HG03442 (cell line): ENCODE data around the gene HSD17B14.
A peak's percentile ranks its signal among the peaks of the same experiment; 100 is the strongest.
"Not testable (repeated sequence)": the region's sequence is repeated elsewhere in the genome, so short reads cannot be mapped to it uniquely, and the experiment has no call there.

Source experiments
- ATAC-seq: cut with Tn5 transposase; IDR thresholded peaks from one replicate; pipeline ENCODE4 v1.9.1; 2021; ENCODE audit warnings: mild to moderate bottlenecking, moderate library complexity; ENCODE audit not compliant: unreplicated experiment

Gene HSD17B14

DNA sequence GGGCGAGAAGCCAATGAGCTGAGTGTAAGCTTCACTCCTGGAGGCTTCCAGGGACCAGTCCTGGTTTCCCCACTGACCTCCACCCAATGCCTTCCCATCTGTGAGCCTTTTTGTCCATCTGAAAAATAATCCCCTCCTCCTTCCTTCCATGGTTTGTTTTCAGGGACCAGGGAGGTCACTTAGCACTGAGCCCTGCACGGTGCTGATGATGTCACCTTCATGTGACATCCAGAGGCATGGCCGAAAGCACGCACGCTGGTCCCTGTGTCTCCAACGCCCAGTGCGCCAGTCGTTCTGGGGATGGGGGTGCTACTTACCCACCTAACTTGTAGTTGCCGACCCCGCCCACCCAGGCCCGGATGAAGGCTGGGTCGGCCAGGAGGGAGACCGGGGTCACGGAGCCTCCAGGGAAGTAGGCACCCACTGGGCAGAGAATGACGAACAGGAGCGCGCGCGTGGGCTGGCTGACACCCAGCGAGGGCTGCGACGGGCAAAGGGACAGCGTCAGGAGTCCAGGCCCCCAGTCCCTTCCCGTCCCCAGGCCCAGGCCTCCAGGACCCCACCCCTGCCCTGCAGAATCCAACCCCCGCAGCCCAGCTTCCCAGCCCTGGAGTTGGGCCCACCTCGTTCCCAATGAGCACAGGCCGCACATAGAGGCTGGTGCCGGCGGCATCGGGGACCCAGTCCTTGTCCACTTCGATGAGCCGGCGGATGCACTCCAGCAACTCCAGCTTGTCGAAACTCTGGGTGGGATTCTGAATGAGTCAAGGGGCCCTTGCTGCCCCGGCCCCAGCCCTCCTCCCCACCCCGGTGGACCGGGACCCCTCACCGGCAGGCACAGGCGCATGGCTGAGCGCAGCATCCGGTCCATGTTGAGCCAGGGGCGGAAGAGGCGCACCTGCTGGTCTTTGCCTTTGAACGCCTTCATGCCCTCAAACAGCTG is 36.7 kb downstream of the HSD17B14 start:
- no peak for ATAC-seq

GRCh38 chr19:48798937-48799336 is 37.4 kb downstream of the HSD17B14 start:
- ATAC-seq: no peak

DNA sequence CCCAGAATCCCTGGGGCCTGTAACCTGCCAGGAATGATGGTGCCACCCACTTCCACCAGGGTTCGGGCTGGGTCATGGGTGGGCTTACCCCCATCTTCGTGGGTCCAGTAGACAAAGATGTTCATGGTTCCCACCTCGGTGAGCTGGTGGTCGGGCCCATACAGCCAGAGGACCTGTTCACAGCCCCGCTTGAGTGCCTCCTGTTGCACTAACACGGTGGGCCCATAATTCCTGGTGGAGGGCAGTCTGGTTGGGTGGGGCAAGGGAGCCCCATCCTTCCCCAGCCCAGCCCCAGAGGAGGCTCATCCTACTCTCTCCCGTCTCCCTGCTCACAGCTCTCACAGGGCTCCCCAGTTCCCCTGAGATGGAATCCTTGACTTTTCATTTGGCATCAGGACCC is 39.2 kb downstream of the HSD17B14 start:
- ATAC-seq: no peak

GRCh38 chr19:48796298-48797083 is 39.8 kb downstream of the HSD17B14 start:
- ATAC-seq: no peak

DNA sequence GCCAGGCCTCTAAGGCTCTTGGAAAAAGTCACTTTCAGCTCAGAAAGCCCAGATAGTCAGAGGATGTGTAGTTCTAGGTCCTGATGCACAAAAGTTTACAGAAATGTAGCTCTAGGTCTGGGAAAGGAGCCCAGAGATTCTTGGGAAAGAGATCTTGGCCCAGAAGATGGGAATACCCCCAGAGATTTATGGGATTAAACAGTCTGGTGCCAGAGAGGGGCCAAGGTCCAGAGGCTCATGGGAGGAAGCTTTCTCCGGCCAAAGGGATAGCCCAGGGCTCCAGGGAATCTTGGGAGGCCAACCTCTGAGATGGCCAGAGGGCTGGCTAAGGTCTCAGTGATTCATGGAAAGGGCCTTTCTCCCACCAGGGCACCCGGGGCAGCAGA is 40.6 kb downstream of the HSD17B14 start:
- ATAC-seq: no peak

GRCh38 chr19:48795055-48795684 is 41.1 kb downstream of the HSD17B14 start:
- ATAC-seq: peak; percentile 70

- no peak for ATAC-seq
Measured at GRCh38 chr19:48794291-48794690, 42.0 kb downstream of the HSD17B14 start.

DNA sequence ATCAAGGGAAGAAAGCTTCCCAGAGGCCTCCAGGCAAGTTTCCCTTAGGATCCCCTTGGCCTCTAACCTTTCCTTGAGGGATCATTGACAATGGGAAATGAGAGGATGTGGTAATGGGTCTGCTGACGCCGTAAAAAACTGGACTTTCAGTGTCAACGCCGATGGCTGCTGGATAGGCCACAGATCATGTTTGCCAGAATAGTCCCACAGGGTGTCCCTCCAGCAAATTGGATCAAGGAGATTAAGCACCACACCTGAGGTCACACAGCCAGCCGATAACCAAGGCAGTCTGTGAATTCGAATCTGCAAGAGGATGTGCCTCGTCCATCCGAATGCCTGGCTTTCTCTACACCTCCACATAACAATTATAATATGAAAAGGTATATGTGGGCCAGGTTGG is 43.0 kb downstream of the HSD17B14 start:
- ATAC-seq: no peak

DNA sequence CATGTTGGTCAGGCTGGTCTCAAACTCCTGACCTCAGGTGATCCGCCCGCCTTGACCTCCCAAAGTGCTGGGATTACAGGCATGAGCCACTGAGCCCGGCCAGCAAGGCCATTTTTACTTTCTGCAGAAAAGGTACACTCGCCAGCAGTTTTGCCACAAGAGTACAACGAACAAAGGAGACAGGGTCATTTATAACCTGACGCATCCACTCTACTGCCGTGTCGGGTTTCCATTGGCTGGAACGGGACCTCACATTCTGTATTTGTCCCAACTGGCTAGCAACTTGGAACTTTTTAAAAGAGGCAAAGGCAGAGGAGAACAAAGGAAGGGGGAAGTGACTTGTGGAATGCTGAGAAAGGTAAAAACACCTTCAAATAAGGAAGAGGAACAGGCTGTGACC is 49.0 kb downstream of the HSD17B14 start:
- ATAC-seq: not testable (repeated sequence)

DNA sequence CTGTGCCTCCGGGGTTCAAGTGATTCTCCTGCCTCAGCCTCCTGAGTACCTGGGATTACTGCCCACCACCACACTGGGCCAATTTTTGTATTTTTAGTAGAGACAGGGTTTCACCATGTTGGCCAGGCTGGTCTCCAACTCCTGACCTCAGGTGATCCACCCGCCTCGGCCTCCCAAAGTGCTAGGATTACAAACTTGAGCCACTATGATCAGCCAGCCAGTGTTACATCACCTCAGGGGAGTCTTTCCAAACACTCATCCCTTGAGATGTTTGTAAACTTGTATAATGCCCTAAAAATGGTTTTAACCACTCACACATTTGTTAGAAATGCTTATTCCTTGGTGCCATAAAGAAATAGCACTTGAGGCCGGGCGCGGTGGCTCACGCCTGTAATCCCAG is 49.9 kb downstream of the HSD17B14 start:
- ATAC-seq: not testable (repeated sequence)

GRCh38 chr19:48784527-48784926 is 51.8 kb downstream of the HSD17B14 start:
- no peak for ATAC-seq

- ATAC-seq: no peak
Measured at GRCh38 chr19:48780631-48781391, 55.5 kb downstream of the HSD17B14 start.

DNA sequence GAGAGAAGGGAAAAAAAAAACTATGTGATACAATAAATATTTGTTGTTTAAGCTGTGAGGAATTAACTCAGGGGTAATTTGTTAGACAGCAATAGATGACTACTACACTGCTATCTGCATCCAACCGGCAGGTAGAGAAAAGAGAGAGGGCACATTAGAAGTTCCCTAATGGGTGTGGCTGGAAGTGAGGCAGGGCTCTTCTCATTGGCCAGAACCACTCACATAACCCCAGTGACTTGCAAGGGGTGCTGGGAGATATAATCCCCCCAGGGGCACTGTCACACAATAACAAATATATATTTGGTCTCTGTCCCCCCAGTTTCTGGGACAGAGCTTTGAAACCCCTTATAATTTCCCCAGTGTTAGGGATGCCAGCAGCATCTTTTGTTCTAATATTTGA is 56.7 kb downstream of the HSD17B14 start:
- ATAC-seq: no peak

DNA sequence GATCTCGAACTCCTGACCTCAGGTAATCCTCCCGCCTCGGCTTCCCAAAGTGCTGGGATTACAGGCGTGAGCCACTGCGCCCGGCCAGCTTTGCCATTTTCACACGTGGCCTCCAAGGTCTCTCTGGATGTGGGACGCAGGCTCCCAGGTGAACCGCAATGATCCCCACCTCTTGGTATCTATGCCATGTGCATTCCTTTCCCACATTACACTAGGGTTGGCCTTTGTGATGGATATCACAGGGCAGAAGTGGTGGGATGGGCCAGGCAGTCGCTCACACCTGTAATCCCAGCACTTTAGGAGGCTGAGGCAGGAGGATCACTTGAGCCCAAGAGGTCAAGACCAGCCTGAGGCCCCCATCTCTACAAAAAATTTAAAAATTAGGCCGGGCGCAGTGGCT is 58.6 kb downstream of the HSD17B14 start:
- no peak for ATAC-seq

DNA sequence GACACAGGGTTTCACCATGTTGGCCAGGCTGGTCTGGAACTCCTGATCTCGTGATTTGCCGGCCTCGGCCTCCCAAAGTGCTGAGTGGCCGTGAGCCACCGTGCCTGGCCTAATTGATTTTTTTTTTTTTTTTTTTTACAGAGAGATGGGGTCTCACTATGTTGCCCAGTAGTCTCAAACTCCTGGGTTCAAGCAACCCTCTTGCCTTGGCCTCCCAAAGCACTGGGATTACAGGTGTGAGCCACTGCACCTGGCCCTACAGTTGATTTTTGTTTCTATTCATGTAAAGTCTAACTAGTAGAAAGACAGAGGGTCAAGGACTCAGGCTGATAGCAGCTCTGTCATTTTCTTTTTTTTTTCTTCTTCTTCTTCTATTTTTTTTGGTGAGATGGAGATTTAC is 59.2 kb downstream of the HSD17B14 start:
- no peak for ATAC-seq

GRCh38 chr19:48772503-48772953 is 63.8 kb downstream of the HSD17B14 start:
- ATAC-seq: no peak

DNA sequence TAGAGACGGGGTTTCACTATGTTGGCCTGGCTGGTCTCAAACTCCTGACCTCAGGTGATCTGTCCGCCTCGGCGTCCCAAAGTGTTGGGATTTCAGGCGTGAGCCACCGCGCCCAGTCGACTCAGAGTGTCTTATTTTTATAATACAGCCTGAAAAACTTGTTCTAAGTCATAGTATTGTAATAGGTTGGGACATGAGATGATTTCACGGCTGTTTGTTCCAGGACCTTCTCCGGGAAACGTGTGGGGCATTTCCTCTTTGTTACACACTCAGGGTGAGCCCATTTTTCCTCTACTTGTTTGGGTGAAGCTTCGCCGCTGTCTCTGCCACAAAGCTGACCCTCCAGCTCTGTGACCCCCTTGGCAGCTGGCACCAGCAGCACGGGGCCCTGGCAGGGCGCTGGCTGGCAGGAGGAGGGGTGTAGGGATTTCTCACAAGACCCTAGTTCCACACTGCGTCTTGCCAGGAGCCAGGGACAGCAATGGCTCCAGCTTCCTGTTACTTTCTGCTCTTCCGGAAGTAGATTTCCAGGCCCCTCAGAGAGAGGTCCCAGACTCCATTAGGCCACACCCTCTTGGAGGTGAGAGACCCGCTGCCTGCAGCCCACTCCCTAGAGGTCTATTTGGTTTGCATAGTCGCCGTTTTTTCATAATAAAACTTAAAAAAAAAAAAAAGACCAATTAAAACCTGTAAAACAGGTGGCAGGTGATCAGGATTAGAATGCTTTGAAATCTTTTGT is 65.4 kb downstream of the HSD17B14 start:
- no peak for ATAC-seq

GRCh38 chr19:48770266-48770665 is 66.0 kb downstream of the HSD17B14 start:
- no peak for ATAC-seq

- no peak for ATAC-seq
Measured at GRCh38 chr19:48768994-48769713, 67.1 kb downstream of the HSD17B14 start.
